Activated CD4-positive, alpha-beta T cell treated with anti-CD3 and anti-CD28 coated beads for 1 hour (primary cell): ENCODE measurements around the gene LRP1B.
"Not testable (repeated sequence)": the region's sequence is repeated elsewhere in the genome, so short reads cannot be mapped to it uniquely, and the experiment has no call there.

Experiments
- DNase-seq: peaks from one replicate; pipeline ENCODE4 v3.0.0-alpha.2; 2020

Gene LRP1B

GRCh38 chr2:140355511-140356090 lies 1775.2 kb downstream of the LRP1B start:
- no peak for DNase-seq

- no peak for DNase-seq
Measured at GRCh38 chr2:140354544-140354943, 1776.3 kb downstream of the LRP1B start.

- DNase-seq = no peak
Measured at GRCh38 chr2:140353541-140353940, 1777.3 kb downstream of the LRP1B start.

GRCh38 chr2:140351692-140352091 lies 1779.1 kb downstream of the LRP1B start:
- DNase-seq = no peak

- DNase-seq = no peak
Measured at GRCh38 chr2:140349695-140350094, 1781.1 kb downstream of the LRP1B start.

- DNase-seq = no peak
Measured at GRCh38 chr2:140348826-140349225, 1782.0 kb downstream of the LRP1B start.

- no peak for DNase-seq
Measured at GRCh38 chr2:140344838-140345237, 1786.0 kb downstream of the LRP1B start.

GRCh38 chr2:140344266-140344665 lies 1786.5 kb downstream of the LRP1B start:
- DNase-seq = not testable (repeated sequence)

GRCh38 chr2:140338795-140339194 lies 1792.0 kb downstream of the LRP1B start:
- DNase-seq = no peak

GRCh38 chr2:140337061-140337460 lies 1793.8 kb downstream of the LRP1B start:
- no peak for DNase-seq

GRCh38 chr2:140316345-140316744 lies 1814.5 kb downstream of the LRP1B start:
- no peak for DNase-seq

GRCh38 chr2:140311905-140312304 lies 1818.9 kb downstream of the LRP1B start:
- DNase-seq = no peak

- no peak for DNase-seq
Measured at GRCh38 chr2:140308706-140309105, 1822.1 kb downstream of the LRP1B start.

- no peak for DNase-seq
Measured at GRCh38 chr2:140307532-140307931, 1823.3 kb downstream of the LRP1B start.

- no peak for DNase-seq
Measured at GRCh38 chr2:140295767-140296166, 1835.0 kb downstream of the LRP1B start.

- no peak for DNase-seq
Measured at GRCh38 chr2:140288726-140289125, 1842.1 kb downstream of the LRP1B start.

GRCh38 chr2:140288213-140288612 lies 1842.6 kb downstream of the LRP1B start:
- DNase-seq = no peak

GRCh38 chr2:140286377-140286776 lies 1844.4 kb downstream of the LRP1B start:
- no peak for DNase-seq

GRCh38 chr2:140277344-140277743 lies 1853.5 kb downstream of the LRP1B start:
- not testable (repeated sequence) for DNase-seq

- no peak for DNase-seq
Measured at GRCh38 chr2:140276661-140277060, 1854.2 kb downstream of the LRP1B start.

- DNase-seq = no peak
Measured at GRCh38 chr2:140275427-140275826, 1855.4 kb downstream of the LRP1B start.

GRCh38 chr2:140274891-140275290 lies 1855.9 kb downstream of the LRP1B start:
- no peak for DNase-seq

GRCh38 chr2:140273958-140274357 lies 1856.9 kb downstream of the LRP1B start:
- DNase-seq = no peak

GRCh38 chr2:140273408-140273807 lies 1857.4 kb downstream of the LRP1B start:
- DNase-seq = no peak

GRCh38 chr2:140270224-140270623 lies 1860.6 kb downstream of the LRP1B start:
- no peak for DNase-seq

- DNase-seq = no peak
Measured at GRCh38 chr2:140269000-140269399, 1861.8 kb downstream of the LRP1B start.
